Activated CD4-positive, alpha-beta T cell treated with anti-CD3 and anti-CD28 coated beads, Interleukin-2, Interleukin-4, amounts not matched to agents 100 ng/mL and 50 ng/mL, durations not matched to agents 16 hours and 8 hours (primary cell): ENCODE measurements around the gene MYCN.
"Not testable (repeated sequence)": the region's sequence is repeated elsewhere in the genome, so short reads cannot be mapped to it uniquely, and the experiment has no call there.

Experiments
- DNase-seq: peaks from one replicate; pipeline ENCODE4 v3.0.0-alpha.2; 2020; ENCODE audit warnings: low spot score

Gene MYCN

GRCh38 chr2:15943378-15944280 lies 3.3 kb downstream of the MYCN start:
- DNase-seq, result no peak

DNA sequence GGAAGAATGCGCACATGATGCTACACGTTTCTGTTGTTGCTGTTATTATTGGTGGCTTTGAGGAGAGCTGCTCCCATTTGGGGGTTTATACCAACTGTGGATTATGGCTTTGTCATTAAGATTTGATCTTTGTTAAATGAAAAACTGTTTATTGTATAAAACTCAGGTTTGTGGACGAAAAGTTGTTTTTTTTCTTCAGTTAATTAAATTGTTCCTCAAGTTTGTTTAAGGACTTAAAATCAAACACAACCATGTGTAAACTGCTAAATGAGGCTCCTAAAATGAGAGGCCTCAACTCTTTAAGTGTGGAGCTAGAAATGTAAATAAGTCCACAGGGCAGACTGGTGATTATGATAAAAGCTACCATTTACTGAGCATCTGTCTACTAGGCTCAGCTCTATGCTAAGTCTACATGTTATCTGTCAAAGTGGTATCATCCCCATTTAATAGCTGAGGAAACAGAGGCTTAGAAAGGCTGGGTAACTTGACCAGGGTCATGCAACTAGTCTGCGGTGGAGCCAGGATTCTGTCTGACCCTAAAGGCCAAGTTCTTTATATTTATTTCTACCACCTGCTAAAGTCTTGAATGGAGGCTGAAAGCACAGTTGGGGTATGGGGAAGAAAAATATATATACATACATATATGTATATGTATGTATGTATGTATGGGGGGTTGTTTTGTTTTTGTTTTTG lies 4.1 kb downstream of the MYCN start:
- no peak for DNase-seq

DNA sequence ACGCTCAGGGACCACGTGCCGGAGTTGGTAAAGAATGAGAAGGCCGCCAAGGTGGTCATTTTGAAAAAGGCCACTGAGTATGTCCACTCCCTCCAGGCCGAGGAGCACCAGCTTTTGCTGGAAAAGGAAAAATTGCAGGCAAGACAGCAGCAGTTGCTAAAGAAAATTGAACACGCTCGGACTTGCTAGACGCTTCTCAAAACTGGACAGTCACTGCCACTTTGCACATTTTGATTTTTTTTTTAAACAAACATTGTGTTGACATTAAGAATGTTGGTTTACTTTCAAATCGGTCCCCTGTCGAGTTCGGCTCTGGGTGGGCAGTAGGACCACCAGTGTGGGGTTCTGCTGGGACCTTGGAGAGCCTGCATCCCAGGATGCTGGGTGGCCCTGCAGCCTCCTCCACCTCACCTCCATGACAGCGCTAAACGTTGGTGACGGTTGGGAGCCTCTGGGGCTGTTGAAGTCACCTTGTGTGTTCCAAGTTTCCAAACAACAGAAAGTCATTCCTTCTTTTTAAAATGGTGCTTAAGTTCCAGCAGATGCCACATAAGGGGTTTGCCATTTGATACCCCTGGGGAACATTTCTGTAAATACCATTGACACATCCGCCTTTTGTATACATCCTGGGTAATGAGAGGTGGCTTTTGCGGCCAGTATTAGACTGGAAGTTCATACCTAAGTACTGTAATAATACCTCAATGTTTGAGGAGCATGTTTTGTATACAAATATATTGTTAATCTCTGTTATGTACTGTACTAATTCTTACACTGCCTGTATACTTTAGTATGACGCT lies 5.8 kb downstream of the MYCN start:
- no peak for DNase-seq

GRCh38 chr2:15946983-15947382 lies 6.6 kb downstream of the MYCN start:
- DNase-seq, result no peak

- no peak for DNase-seq
Observed at GRCh38 chr2:15947431-15947830, 7.1 kb downstream of the MYCN start.

GRCh38 chr2:15948704-15948957 lies 8.3 kb downstream of the MYCN start:
- no peak for DNase-seq

GRCh38 chr2:15949126-15949525 lies 8.8 kb downstream of the MYCN start:
- DNase-seq, result no peak

- DNase-seq, result no peak
Observed at GRCh38 chr2:15949551-15949950, 9.2 kb downstream of the MYCN start.

GRCh38 chr2:15950088-15950952 lies 10.0 kb downstream of the MYCN start:
- no peak for DNase-seq

GRCh38 chr2:15951936-15952335 lies 11.6 kb downstream of the MYCN start:
- DNase-seq, result not testable (repeated sequence)

DNA sequence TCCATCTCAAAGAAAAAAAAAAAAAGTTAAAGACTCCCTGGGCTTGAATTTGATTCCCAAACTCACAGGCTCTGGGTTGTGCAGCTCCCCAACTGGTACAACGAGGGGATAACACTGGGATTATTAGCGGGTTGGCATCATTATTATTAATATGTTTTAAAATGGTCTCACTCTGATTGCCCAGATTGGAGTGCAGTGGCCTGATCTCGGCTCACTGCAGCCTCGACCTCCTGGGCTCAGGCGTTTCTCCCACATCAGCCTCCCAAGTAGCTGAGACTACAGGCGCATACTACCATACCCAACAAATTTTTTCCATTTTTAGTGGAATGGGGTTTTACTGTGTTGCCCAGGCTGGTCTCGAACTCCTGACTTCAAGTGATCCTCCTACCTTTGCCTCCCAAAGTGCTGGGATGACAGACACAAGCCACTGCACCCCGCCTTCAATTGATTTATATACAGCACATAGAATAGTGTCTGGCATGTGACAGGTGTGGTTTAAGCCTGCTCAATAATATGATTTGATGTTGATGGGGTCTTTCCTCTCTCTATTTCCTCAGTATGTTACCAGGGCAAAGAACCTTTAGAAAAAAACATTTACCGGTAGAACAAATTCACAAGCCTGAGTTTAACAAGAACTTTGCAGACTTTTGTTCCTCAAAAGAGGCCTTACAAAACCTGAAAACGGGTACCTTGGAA lies 12.2 kb downstream of the MYCN start:
- DNase-seq, result no peak

- no peak for DNase-seq
Observed at GRCh38 chr2:15953147-15953630, 12.8 kb downstream of the MYCN start.

DNA sequence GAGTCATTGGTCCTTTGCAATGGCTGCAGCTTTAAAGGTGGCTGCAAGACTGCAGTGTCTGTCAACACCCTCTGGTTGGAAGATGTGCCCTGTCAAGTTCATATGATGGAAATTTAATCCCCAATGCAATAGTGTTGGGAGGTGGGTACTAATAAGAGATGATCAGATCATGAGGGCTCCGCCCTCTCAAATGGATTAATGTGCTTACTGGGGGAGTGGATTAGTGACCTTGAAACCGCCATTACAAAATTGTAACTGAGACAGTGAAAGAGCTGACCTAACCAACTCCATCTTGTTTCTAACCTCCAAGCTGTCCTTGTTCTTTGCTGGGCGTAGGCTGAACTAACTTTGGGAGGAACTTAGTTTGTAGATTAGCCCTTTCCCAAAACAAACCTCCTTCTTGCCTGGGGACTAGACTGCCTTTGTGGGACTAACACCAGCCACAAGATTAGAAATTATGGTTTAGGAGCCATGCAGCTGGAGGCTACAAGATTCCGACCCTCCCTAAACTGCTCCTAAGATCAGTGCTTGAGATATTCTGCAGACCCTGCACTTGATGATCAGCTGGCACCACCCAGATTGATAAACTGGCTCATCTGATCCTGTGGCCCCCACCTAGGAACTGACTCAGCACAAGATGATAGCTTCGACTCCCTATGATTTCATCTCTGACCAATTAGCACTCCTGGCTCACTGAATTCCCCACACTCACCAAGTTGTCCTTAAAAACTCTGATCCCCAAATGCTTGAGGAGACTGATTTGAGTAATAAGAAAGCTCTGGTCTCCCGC lies 13.7 kb downstream of the MYCN start:
- no peak for DNase-seq

- no peak for DNase-seq
Observed at GRCh38 chr2:15954761-15955160, 14.4 kb downstream of the MYCN start.

DNA sequence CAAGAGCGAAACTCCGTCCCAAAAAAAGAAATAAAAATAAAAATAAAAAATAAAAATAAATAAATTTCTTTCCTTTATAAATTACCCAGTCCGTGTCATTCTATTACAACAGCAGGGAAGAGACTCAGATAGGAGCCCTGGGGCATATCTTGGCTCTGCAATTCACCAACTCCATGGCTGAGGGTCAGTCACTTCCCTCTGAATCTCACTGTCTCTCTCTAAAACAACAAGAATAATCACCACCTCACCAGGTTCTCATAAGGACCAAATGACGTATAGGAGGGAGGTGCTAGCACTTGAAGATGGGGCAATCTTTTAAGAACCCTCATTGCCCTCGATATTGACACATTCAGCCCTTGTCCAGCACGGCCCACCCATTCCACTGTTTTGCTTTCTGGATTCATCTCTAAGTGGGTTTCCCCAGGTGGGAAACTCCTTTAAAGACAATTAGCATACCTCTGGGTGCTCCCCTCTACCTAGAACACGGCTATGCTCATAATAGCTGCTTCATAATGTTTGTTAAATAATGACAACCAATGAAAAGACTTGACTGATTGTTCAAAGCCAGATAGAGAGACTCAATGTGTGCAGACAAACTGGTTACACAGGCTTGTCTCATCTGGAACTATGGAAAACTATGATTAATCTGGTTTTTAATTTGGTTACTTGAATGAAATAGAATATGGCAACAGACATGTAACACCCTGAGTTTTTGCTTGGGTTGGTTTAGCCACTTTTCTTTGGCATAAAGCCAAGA lies 15.1 kb downstream of the MYCN start:
- no peak for DNase-seq

DNA sequence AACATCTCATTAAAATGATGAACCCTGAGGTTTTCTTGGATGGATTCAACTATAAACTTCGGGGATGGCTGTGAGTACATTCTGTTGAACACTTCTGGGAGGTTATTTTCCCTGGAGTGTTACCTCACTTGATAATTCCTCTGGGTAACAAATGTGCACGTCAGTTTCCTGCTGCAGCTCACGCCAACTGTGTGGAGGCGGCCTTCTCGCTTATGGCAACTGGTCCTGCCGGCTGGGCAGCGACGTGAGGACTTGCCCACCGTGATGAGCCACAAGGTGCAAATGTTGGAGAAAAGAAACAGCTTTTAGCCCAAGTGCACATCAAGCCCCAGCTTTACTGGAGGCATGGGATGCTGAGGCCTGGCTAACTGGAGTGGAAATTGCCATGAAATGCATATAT lies 15.9 kb downstream of the MYCN start:
- no peak for DNase-seq

- no peak for DNase-seq
Observed at GRCh38 chr2:15956751-15957736, 16.7 kb downstream of the MYCN start.
